ENCODE results near the gene LAMA3. TPM values are rescaled to one million over a fixed set of nuclear protein-coding genes. Genes with fewer than 3 reads are reported as not detected.

LAMA3 gene
- total RNA-seq, 1 donor from 2014 or later, result 69.8 TPM

DNA sequence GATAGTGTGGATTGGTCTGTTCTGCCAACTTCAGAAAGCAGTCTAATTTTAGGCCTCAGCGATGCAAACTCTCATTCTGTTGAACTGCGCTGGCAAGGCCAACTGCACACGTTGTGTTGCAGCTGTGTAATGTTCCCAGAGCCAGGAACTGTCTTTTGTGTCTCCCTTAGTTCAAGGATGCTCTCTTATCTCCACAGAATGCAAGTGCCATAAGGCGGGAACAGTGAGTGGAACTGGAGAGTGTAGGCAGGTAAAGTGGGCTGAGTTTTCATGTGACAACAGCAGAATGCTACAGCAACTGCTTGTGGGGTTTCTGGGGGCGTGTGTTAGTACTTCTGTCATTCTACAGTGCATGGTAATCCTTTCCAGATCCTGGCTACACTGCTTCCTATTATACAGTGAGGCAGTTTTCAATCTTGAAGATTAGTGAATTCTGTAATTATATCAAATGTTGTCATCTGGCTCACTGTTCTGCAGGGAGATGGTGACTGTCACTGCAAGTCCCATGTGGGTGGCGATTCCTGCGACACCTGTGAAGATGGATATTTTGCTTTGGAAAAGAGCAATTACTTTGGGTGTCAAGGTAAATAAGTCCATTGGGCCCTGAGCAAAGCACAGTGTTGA is 125.8 kb downstream of the LAMA3 start:
- H3K4me3 ChIP-seq (ENCODE audit: low read depth, low read length), result no peak overlapping the region
- no peak for DNase-seq (ENCODE audit: low read depth)
- TF ChIP-seq, protein P1, sequence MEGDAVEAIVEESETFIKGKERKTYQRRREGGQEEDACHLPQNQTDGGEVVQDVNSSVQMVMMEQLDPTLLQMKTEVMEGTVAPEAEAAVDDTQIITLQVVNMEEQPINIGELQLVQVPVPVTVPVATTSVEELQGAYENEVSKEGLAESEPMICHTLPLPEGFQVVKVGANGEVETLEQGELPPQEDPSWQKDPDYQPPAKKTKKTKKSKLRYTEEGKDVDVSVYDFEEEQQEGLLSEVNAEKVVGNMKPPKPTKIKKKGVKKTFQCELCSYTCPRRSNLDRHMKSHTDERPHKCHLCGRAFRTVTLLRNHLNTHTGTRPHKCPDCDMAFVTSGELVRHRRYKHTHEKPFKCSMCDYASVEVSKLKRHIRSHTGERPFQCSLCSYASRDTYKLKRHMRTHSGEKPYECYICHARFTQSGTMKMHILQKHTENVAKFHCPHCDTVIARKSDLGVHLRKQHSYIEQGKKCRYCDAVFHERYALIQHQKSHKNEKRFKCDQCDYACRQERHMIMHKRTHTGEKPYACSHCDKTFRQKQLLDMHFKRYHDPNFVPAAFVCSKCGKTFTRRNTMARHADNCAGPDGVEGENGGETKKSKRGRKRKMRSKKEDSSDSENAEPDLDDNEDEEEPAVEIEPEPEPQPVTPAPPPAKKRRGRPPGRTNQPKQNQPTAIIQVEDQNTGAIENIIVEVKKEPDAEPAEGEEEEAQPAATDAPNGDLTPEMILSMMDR (conservative IDR thresholded peaks at IDR 0.05; ENCODE audit: low read depth, low read length), result no peak

DNA sequence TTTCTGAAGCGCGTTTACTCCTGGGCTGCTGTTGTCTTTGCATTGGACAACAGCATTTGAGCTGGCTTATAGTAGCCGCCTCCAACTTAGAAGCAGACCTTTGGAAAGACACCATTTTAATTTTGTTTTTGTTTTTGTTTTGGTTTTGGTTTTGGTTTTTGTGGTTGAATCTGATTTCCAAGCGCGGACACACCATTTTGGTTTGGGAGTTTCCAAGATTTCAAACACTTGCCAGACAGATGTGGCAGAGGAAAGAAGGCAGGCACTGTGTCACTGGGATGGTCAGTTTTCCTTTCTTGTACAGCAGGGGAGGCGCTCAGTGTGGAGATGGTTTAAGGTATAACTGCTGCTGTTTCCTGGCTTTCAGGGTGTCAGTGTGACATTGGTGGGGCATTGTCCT is 126.8 kb downstream of the LAMA3 start:
- TF ChIP-seq, protein P1 (conservative IDR thresholded peaks at IDR 0.05; ENCODE audit: low read depth, low read length), result no peak
- no peak overlapping the region for H3K4me3 ChIP-seq (ENCODE audit: low read depth, low read length)
- DNase-seq (ENCODE audit: low read depth), result no peak

GRCh38 chr18:23816740-23817139 is 127.5 kb downstream of the LAMA3 start:
- DNase-seq (ENCODE audit: low read depth), result no peak
- TF ChIP-seq, protein P1 (conservative IDR thresholded peaks at IDR 0.05; ENCODE audit: low read depth, low read length), result no peak
- no peak overlapping the region for H3K4me3 ChIP-seq (ENCODE audit: low read depth, low read length)

GRCh38 chr18:23819001-23819400 is 129.7 kb downstream of the LAMA3 start:
- no peak for DNase-seq (ENCODE audit: low read depth)
- no peak overlapping the region for H3K4me3 ChIP-seq (ENCODE audit: low read depth, low read length)
- TF ChIP-seq, protein P1 (conservative IDR thresholded peaks at IDR 0.05; ENCODE audit: low read depth, low read length), result no peak

DNA sequence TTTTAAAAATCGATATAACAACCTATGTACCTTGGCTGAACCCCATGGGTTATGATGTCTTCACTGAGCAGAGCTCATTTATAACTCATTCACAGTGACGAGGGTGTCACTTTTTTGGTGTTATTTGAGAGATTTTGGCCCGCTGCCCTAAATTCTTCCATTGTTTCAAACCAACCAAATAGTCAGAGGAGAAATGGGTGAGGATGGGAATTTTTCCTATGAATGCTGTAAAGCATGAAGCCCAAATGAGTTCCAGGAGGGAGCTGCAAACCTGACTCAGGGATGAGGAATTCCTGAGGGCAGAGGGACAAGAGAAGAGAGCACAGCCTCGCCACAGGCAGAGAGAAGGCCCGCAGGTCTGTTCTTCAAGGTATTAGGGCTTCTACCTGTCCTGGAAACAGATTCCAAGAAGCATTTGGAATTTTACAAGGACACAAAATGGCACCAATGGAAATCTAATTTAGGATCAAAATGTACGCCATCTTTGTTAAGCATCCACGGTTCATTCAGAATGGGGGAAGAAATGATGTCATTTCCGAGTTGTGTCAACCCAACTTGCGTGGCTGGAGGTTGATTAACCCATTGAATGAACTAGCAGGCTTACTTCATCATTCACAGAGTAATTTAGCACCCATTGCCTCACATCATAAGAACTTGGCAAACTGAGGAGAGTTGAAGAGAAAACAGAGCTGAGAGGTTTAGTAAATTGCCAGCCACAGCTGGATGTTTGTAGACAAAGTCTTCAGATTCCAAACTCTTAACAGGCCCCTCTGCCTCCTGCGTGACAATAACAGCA is 133.5 kb downstream of the LAMA3 start:
- H3K4me3 ChIP-seq (ENCODE audit: low read depth, low read length), result no peak overlapping the region
- peak; percentile 89 for DNase-seq (ENCODE audit: low read depth)
- TF ChIP-seq, protein P1 (conservative IDR thresholded peaks at IDR 0.05; ENCODE audit: low read depth, low read length), result no peak

GRCh38 chr18:23824240-23824639 is 135.0 kb downstream of the LAMA3 start:
- H3K4me3 ChIP-seq (ENCODE audit: low read depth, low read length), result no peak overlapping the region

More at GRCh38 chr18:23824240-23824639, 135.0 kb downstream of the LAMA3 start:
- TF ChIP-seq, protein P1 (conservative IDR thresholded peaks at IDR 0.05; ENCODE audit: low read depth, low read length), result peak; percentile 20
- no peak for DNase-seq (ENCODE audit: low read depth)
